DOHH2 (cell line): ENCODE results near the gene CASP2.

Experiments used
- H3F3A ChIP-seq: fragments of 200-600 bp; sonication (generic), shearing (Covaris generic); 2 replicates; pipeline ENCODE4 v1.6.0; 2016; ENCODE audit warnings: antibody characterized with exemption, mild to moderate bottlenecking; ENCODE audit not compliant: control insufficient read depth, insufficient read depth
- H3K27ac ChIP-seq: fragments of 200-600 bp; sonication (generic); 2 replicates; pipeline ENCODE4 v1.5.1; 2014; ENCODE audit warnings: low read depth, mild to moderate bottlenecking, low read length, moderate library complexity
- H3K27me3 ChIP-seq: fragments of 200-600 bp; sonication (generic); 2 replicates; pipeline ENCODE4 v1.6.1; 2014; ENCODE audit warnings: mild to moderate bottlenecking, low read length, mixed read lengths; ENCODE audit not compliant: control insufficient read depth
- H3K36me3 ChIP-seq: fragments of 200-600 bp; sonication (generic); 2 replicates; pipeline ENCODE4 v1.6.1; 2014; ENCODE audit warnings: mild to moderate bottlenecking, low read length, moderate library complexity, mixed read lengths; ENCODE audit not compliant: control insufficient read depth
- H3K4me1 ChIP-seq: fragments of 200-600 bp; sonication (generic); 2 replicates; pipeline ENCODE4 v1.6.1; 2014; ENCODE audit warnings: mild to moderate bottlenecking, low read length, mixed read lengths; ENCODE audit not compliant: control insufficient read depth
- H3K4me2 ChIP-seq: fragments of 200-600 bp; sonication (generic); 2 replicates; pipeline ENCODE4 v1.6.0; 2014; ENCODE audit warnings: mild to moderate bottlenecking, low read length, moderate library complexity
- H3K4me3 ChIP-seq: fragments of 200-600 bp; sonication (generic); 2 replicates; pipeline ENCODE4 v1.5.1; 2014; ENCODE audit warnings: mild to moderate bottlenecking, low read length, mixed read lengths
- H3K79me2 ChIP-seq: fragments of 200-600 bp; sonication (generic); 2 replicates; pipeline ENCODE4 v1.6.1; 2014; ENCODE audit warnings: mild to moderate bottlenecking, low read length, mixed read lengths; ENCODE audit not compliant: control insufficient read depth
- H3K9me2 ChIP-seq: fragments of 200-600 bp; sonication (generic); replicated peaks from 2 replicates; pipeline ENCODE4 v1.6.1; 2014; ENCODE audit warnings: mild to moderate bottlenecking, low read length, mixed read lengths; ENCODE audit not compliant: control insufficient read depth
- H3K9me3 ChIP-seq: fragments of 200-600 bp; sonication (generic); 2 replicates; pipeline ENCODE4 v1.6.1; 2014; ENCODE audit warnings: antibody characterized with exemption, low read length, mixed read lengths; ENCODE audit not compliant: control insufficient read depth, insufficient read depth
- H4K20me1 ChIP-seq: fragments of 200-600 bp; sonication (generic); 2 replicates; pipeline ENCODE4 v1.6.0; 2014; ENCODE audit warnings: low read depth, mild to moderate bottlenecking, antibody characterized with exemption, low read length, moderate library complexity; ENCODE audit not compliant: control insufficient read depth, insufficient read depth
- CTCF ChIP-seq: fragments of 200-600 bp; sonication (generic); IDR thresholded peaks from one replicate; pipeline ENCODE4 v1.5.1; 2014; ENCODE audit warnings: antibody characterized with exemption, mild to moderate bottlenecking, low read depth, low read length; ENCODE audit not compliant: poor library complexity, severe bottlenecking
- EZH2phosphoT487 ChIP-seq: fragments of 200-600 bp; sonication (generic); IDR thresholded peaks from 2 replicates; pipeline ENCODE4 v1.6.1; 2017; ENCODE audit warnings: borderline replicate concordance, mild to moderate bottlenecking, antibody characterized with exemption, low read length, moderate library complexity, mixed read lengths

Gene CASP2

GRCh38 chr7:143299840-143300239 is 11.7 kb downstream of the CASP2 start:
- peaks cover 13% of the 10 kb centered on the region for H4K20me1 ChIP-seq
- H3F3A ChIP-seq: peaks cover 11% of the 10 kb centered on the region
- H3K27me3 ChIP-seq: no peaks in the 10 kb centered on the region
- no peaks in the 10 kb centered on the region for H3K9me2 ChIP-seq
- H3K9me3 ChIP-seq: no peaks in the 10 kb centered on the region
- no peak overlapping the region for H3K4me3 ChIP-seq
- peaks cover 23% of the 10 kb centered on the region for H3K4me1 ChIP-seq
- no peak overlapping the region for H3K4me2 ChIP-seq
- no peak overlapping the region for H3K27ac ChIP-seq
- peaks cover 45% of the 10 kb centered on the region for H3K79me2 ChIP-seq
- TF ChIP-seq EZH2phosphoT487 (no peak), CTCF (peak; percentile 93)
- H3K36me3 ChIP-seq: peaks cover 95% of the 10 kb centered on the region

- Histone ChIP-seq H3K9me3 (no peaks in the 10 kb centered on the region), H3F3A (peaks cover 11% of the 10 kb centered on the region), H3K27me3 (no peaks in the 10 kb centered on the region), H3K4me1 (peaks cover 9% of the 10 kb centered on the region), H3K36me3 (peaks cover 94% of the 10 kb centered on the region), H3K4me3 (no peak overlapping the region), H3K9me2 (no peaks in the 10 kb centered on the region), H3K27ac (no peak overlapping the region), H3K79me2 (peaks cover 41% of the 10 kb centered on the region), H4K20me1 (peaks cover 12% of the 10 kb centered on the region), H3K4me2 (no peak overlapping the region)
- TF ChIP-seq CTCF (no peak), EZH2phosphoT487 (no peak)
Measured at GRCh38 chr7:143300959-143301935, 13.1 kb downstream of the CASP2 start.

- Histone ChIP-seq H3K79me2 (peaks cover 20% of the 10 kb centered on the region; the same call in 1 of the 2 replicates), H4K20me1 (peaks cover 12% of the 10 kb centered on the region), H3K36me3 (peaks cover 96% of the 10 kb centered on the region), H3K27ac (no peak overlapping the region), H3F3A (peaks cover 2% of the 10 kb centered on the region; the same call in 1 of the 2 replicates), H3K4me2 (no peak overlapping the region), H3K27me3 (no peaks in the 10 kb centered on the region), H3K9me3 (no peaks in the 10 kb centered on the region), H3K4me3 (no peak overlapping the region), H3K9me2 (no peaks in the 10 kb centered on the region), H3K4me1 (no peaks in the 10 kb centered on the region)
- TF ChIP-seq CTCF (no peak), EZH2phosphoT487 (no peak)
Measured at GRCh38 chr7:143303733-143304132, 15.6 kb downstream of the CASP2 start.
